Measurements from ENCODE around the gene PPIL4.

PPIL4 gene

GRCh38 chr6:149545754-149546471 is at the start of gene PPIL4:
PPIL4 (minus strand) TSS chr6:149546043; CDS start chr6:149546005, 38 bp downstream.
- no peak for FAIRE-seq

- no peak for FAIRE-seq
Measured at GRCh38 chr6:149593408-149593807, 47.6 kb upstream of the PPIL4 start.

GRCh38 chr6:149592983-149593382 is 47.1 kb upstream of the PPIL4 start:
- FAIRE-seq, result no peak

- FAIRE-seq, result no peak
Measured at GRCh38 chr6:149586149-149586548, 40.3 kb upstream of the PPIL4 start.

- no peak for FAIRE-seq
Measured at GRCh38 chr6:149581349-149581748, 35.5 kb upstream of the PPIL4 start.

GRCh38 chr6:149580880-149581279 is 35.0 kb upstream of the PPIL4 start:
- no peak for FAIRE-seq

- FAIRE-seq, result no peak
Measured at GRCh38 chr6:149567945-149568585, 22.2 kb upstream of the PPIL4 start.

- no peak for FAIRE-seq
Measured at GRCh38 chr6:149567194-149567586, 21.3 kb upstream of the PPIL4 start.

GRCh38 chr6:149566410-149567193 is 20.8 kb upstream of the PPIL4 start:
- FAIRE-seq, result no peak

GRCh38 chr6:149565527-149566409 is 19.9 kb upstream of the PPIL4 start, which contains the start of gene GINM1:
GINM1 (plus strand) TSS chr6:149566375; CDS start chr6:149566415, 40 bp downstream.
- FAIRE-seq, result no peak

GRCh38 chr6:149563928-149564325 is 18.1 kb upstream of the PPIL4 start:
- FAIRE-seq, result no peak

- FAIRE-seq, result no peak
Measured at GRCh38 chr6:149563203-149563927, 17.5 kb upstream of the PPIL4 start.

- no peak for FAIRE-seq
Measured at GRCh38 chr6:149560736-149561135, 14.9 kb upstream of the PPIL4 start.

- FAIRE-seq, result no peak
Measured at GRCh38 chr6:149559389-149559788, 13.5 kb upstream of the PPIL4 start.

- FAIRE-seq, result no peak
Measured at GRCh38 chr6:149558029-149558428, 12.2 kb upstream of the PPIL4 start.

GRCh38 chr6:149551920-149552319 is 6.1 kb upstream of the PPIL4 start:
- FAIRE-seq, result no peak

- FAIRE-seq, result no peak
Measured at GRCh38 chr6:149545258-149545753, 537 bp downstream of the PPIL4 start.

- no peak for FAIRE-seq
Measured at GRCh38 chr6:149544646-149545257, 1.1 kb downstream of the PPIL4 start.

- FAIRE-seq, result no peak
Measured at GRCh38 chr6:149541139-149541538, 4.7 kb downstream of the PPIL4 start.

- no peak for FAIRE-seq
Measured at GRCh38 chr6:149534742-149535141, 11.1 kb downstream of the PPIL4 start.

GRCh38 chr6:149529650-149530049 is 16.2 kb downstream of the PPIL4 start:
- no peak for FAIRE-seq

Data from colon (tissue), 2 donors.